Activated CD8-positive, alpha-beta memory T cell treated with anti-CD3 and anti-CD28 coated beads, Interleukin-2, amount 10 ng/mL, durations not matched to agents 7 days and 5 days (primary cell): Measurements from ENCODE around the gene WWC1. TPM values are rescaled to one million over a fixed set of nuclear protein-coding genes. Genes with fewer than 3 reads are reported as not detected.
"Not testable (repeated sequence)": the region's sequence is repeated elsewhere in the genome, so short reads cannot be mapped to it uniquely, and the experiment has no call there.

ENCODE experiments used
- ATAC-seq: fragments of 150-1000 bp; cut with Tn5 transposase; one replicate; pipeline ENCODE4 v1.10.0; 2021; ENCODE audit warnings: moderate library complexity
- CTCF ChIA-PET: fragments of 350-600 bp; sonication (Branson Sonifier 250); formaldehyde crosslinking; loops from one replicate; lab custom pipeline; 2021; ENCODE audit warnings: antibody characterized with exemption; lab: Charles Lee
- DNase-seq: peaks from one replicate; pipeline ENCODE4 v3.0.0-alpha.2; 2020
- H3K27ac Mint-ChIP-seq: one replicate; pipeline ENCODE4 v1.8.0; 2021; ENCODE audit warnings: mild to moderate bottlenecking, mixed read lengths
- H3K27me3 Mint-ChIP-seq: one replicate; pipeline ENCODE4 v1.8.0; 2021; ENCODE audit warnings: mixed read lengths
- H3K36me3 Mint-ChIP-seq: one replicate; pipeline ENCODE4 v1.8.0; 2021; ENCODE audit warnings: mild to moderate bottlenecking, mixed read lengths
- H3K4me1 Mint-ChIP-seq: one replicate; pipeline ENCODE4 v1.8.0; 2021; ENCODE audit warnings: mixed read lengths
- H3K4me3 Mint-ChIP-seq: one replicate; pipeline ENCODE4 v1.8.0; 2021; ENCODE audit warnings: mild to moderate bottlenecking, moderate library complexity, mixed read lengths
- H3K9me3 Mint-ChIP-seq: one replicate; pipeline ENCODE4 v1.8.0; 2022; ENCODE audit warnings: low read depth, mixed read lengths
- total RNA-seq, 2 experiments: library from RNA; stranded (reverse); gene quantifications; one replicate each; pipeline ENCODE4 v1.2.3, GENCODE V29; 2021

The WWC1 gene
- total RNA-seq, 2 experiments from 2014 or later = 0.30 TPM; not detected in 1

DNA sequence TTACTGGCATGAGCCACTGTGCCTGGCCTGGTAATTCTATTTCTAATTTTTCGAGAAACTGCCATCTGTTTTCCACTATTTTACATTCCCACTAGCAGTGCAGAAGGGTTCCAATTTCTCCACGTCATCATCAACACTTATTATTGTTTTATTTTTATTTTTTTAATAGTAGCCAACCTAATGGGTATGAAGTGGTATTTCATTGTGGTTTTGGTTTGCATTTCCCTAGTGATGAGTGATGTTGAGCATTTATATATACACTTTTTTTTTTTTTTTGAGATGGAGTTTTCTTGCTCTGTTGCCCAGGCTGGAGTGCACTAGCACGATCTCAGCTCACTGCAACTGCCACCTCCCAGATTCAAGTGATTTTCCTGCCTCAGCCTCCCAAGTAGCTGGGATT lies 28.3 kb downstream of the WWC1 start:
- no peak for DNase-seq
- no peak for ATAC-seq
- H3K36me3 Mint-ChIP-seq = no peaks in the 10 kb centered on the region
- no peaks in the 10 kb centered on the region for H3K4me1 Mint-ChIP-seq
- H3K9me3 Mint-ChIP-seq = no peaks in the 10 kb centered on the region
- peaks cover 3% of the 10 kb centered on the region for H3K27me3 Mint-ChIP-seq
- CTCF ChIA-PET = no interaction called here
- no peak overlapping the region for H3K27ac Mint-ChIP-seq
- no peak overlapping the region for H3K4me3 Mint-ChIP-seq

DNA sequence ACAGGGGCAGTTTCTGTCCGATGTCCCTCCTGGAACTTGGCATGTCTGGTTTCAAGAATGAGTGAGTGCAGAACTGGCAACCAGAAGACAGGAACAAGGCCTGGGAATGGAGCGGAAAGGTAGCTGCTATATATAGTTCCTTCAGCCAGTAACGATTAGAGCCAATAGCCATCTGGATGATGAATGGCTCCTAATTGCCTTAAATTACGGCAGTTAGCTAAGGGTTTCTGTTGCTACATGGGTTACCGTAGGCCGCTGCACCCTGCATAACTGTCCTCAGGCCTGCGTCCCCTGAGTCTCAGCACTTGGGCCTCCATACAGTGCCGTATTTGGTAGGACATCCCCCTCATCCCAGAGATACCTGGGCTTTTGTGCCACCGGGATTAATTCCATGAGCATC lies 29.4 kb downstream of the WWC1 start:
- no peaks in the 10 kb centered on the region for H3K4me1 Mint-ChIP-seq
- no peak overlapping the region for H3K27ac Mint-ChIP-seq

GRCh38 chr5:168324859-168325630 lies 33.6 kb downstream of the WWC1 start:
- no peaks in the 10 kb centered on the region for H3K9me3 Mint-ChIP-seq
- H3K4me1 Mint-ChIP-seq = no peaks in the 10 kb centered on the region
- CTCF ChIA-PET = no interaction called here
- no peaks in the 10 kb centered on the region for H3K36me3 Mint-ChIP-seq
- no peak overlapping the region for H3K27ac Mint-ChIP-seq
- no peak for ATAC-seq
- DNase-seq = no peak
- peaks cover 21% of the 10 kb centered on the region for H3K27me3 Mint-ChIP-seq
- no peak overlapping the region for H3K4me3 Mint-ChIP-seq

More for the DNA sequence above, 29.4 kb downstream of the WWC1 start:
- H3K9me3 Mint-ChIP-seq = no peaks in the 10 kb centered on the region
- DNase-seq = no peak
- H3K27me3 Mint-ChIP-seq = peaks cover 3% of the 10 kb centered on the region
- H3K4me3 Mint-ChIP-seq = no peak overlapping the region
- no peaks in the 10 kb centered on the region for H3K36me3 Mint-ChIP-seq
- no peak for ATAC-seq
- CTCF ChIA-PET = no interaction called here

- Mint-ChIP-seq H3K36me3 (no peaks in the 10 kb centered on the region), H3K27me3 (peaks cover 21% of the 10 kb centered on the region), H3K4me1 (no peaks in the 10 kb centered on the region), H3K9me3 (no peaks in the 10 kb centered on the region), H3K27ac (no peak overlapping the region), H3K4me3 (no peak overlapping the region)
- no peak for DNase-seq
- CTCF ChIA-PET = no interaction called here
- no peak for ATAC-seq
Observed at GRCh38 chr5:168327019-168327421, 35.6 kb downstream of the WWC1 start.

- CTCF ChIA-PET = no interaction called here
- H3K9me3 Mint-ChIP-seq = no peaks in the 10 kb centered on the region
- no peak overlapping the region for H3K27ac Mint-ChIP-seq
- ATAC-seq (no peak), DNase-seq (no peak)
- H3K4me3 Mint-ChIP-seq = no peak overlapping the region
- H3K27me3 Mint-ChIP-seq = peaks cover 23% of the 10 kb centered on the region
- no peaks in the 10 kb centered on the region for H3K36me3 Mint-ChIP-seq
- no peaks in the 10 kb centered on the region for H3K4me1 Mint-ChIP-seq
Observed at GRCh38 chr5:168327451-168327850, 36.0 kb downstream of the WWC1 start.

DNA sequence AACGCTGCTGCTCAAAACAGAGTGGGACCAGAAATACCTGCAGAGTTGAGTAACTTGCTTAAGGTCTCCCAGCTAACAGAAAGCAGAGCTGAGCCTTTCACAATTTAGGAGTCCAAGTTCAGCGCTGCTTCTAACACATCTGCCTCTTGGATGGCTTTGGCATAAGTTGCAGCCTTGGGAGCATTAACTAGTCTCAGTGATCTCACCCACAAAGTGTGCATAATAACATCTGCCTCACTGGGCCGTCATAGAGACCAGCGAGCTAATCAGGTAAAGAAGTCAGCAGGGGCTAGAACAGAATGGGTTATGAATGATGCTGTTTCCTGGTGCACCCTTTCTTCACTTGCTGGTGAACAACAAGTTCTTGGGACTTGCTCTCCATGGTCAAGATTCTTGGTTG lies 36.5 kb downstream of the WWC1 start:
- CTCF ChIA-PET = no interaction called here
- no peak for DNase-seq
- no peaks in the 10 kb centered on the region for H3K4me1 Mint-ChIP-seq
- H3K27me3 Mint-ChIP-seq = peaks cover 23% of the 10 kb centered on the region
- H3K4me3 Mint-ChIP-seq = no peak overlapping the region
- no peaks in the 10 kb centered on the region for H3K9me3 Mint-ChIP-seq
- no peak for ATAC-seq
- no peak overlapping the region for H3K27ac Mint-ChIP-seq
- H3K36me3 Mint-ChIP-seq = no peaks in the 10 kb centered on the region

- ATAC-seq (no peak), DNase-seq (no peak)
- CTCF ChIA-PET = no interaction called here
- Mint-ChIP-seq H3K4me3 (no peak overlapping the region), H3K27me3 (peaks cover 20% of the 10 kb centered on the region), H3K4me1 (no peaks in the 10 kb centered on the region), H3K36me3 (no peaks in the 10 kb centered on the region), H3K27ac (no peak overlapping the region), H3K9me3 (no peaks in the 10 kb centered on the region)
Observed at GRCh38 chr5:168328814-168329213, 37.4 kb downstream of the WWC1 start.

DNA sequence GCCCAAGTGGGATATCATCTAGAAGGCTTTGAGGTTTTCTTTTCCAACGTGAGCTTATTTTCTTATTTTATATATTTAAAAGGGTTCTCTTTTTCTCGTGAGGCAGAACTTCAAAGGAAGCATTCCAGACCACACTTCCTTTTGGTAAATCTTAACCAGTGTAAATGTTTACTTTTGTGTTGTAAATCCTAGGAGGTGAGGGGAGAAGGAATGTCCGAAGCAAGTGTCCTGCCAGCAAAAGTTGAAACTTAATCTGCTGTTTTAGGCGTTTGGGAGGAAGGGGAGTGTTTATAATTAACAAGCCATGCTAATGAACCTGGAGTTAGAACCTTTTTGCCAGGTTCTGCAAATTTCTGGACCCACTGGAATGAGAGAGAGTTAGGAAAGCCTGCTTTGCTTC lies 37.9 kb downstream of the WWC1 start:
- CTCF ChIA-PET = no interaction called here
- no peak for DNase-seq
- H3K27ac Mint-ChIP-seq = no peak overlapping the region
- H3K27me3 Mint-ChIP-seq = peaks cover 20% of the 10 kb centered on the region
- ATAC-seq = no peak
- no peaks in the 10 kb centered on the region for H3K36me3 Mint-ChIP-seq
- no peaks in the 10 kb centered on the region for H3K9me3 Mint-ChIP-seq
- H3K4me3 Mint-ChIP-seq = no peak overlapping the region
- H3K4me1 Mint-ChIP-seq = no peaks in the 10 kb centered on the region

DNA sequence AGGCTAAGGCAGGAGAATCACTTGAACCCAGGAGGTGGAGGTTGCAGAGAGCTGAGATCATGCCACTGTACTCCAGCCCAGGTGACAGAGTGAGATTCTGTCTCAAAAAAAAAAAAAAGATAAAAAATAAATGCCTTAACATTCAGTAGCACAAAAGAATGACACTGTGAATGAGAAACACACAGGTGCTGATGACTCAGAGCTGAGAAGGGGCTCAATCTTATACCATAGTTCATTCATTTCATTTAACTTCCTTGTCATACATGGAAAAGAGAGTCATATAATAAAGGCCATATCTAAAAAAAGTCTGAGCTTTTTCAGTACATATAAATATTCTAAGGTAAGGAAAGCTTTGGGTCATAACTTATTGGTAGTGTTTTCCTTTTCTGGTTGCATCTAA lies 40.6 kb downstream of the WWC1 start:
- Mint-ChIP-seq H3K27ac (no peak overlapping the region), H3K4me3 (no peak overlapping the region), H3K4me1 (no peaks in the 10 kb centered on the region), H3K9me3 (no peaks in the 10 kb centered on the region), H3K27me3 (peaks cover 18% of the 10 kb centered on the region), H3K36me3 (no peaks in the 10 kb centered on the region)
- CTCF ChIA-PET = no interaction called here
- ATAC-seq (no peak), DNase-seq (no peak)

GRCh38 chr5:168334280-168334679 lies 42.8 kb downstream of the WWC1 start:
- H3K27ac Mint-ChIP-seq = no peak overlapping the region
- H3K9me3 Mint-ChIP-seq = no peaks in the 10 kb centered on the region
- DNase-seq (no peak), ATAC-seq (no peak)
- CTCF ChIA-PET = no interaction called here
- peaks cover 6% of the 10 kb centered on the region for H3K27me3 Mint-ChIP-seq
- no peaks in the 10 kb centered on the region for H3K36me3 Mint-ChIP-seq
- no peaks in the 10 kb centered on the region for H3K4me1 Mint-ChIP-seq
- H3K4me3 Mint-ChIP-seq = no peak overlapping the region

- DNase-seq (no peak), ATAC-seq (no peak)
- no peaks in the 10 kb centered on the region for H3K36me3 Mint-ChIP-seq
- CTCF ChIA-PET = no interaction called here
- H3K27ac Mint-ChIP-seq = no peak overlapping the region
- no peak overlapping the region for H3K4me3 Mint-ChIP-seq
- H3K4me1 Mint-ChIP-seq = no peaks in the 10 kb centered on the region
- no peaks in the 10 kb centered on the region for H3K9me3 Mint-ChIP-seq
- peaks cover 2% of the 10 kb centered on the region for H3K27me3 Mint-ChIP-seq
Observed at GRCh38 chr5:168334695-168335094, 43.2 kb downstream of the WWC1 start.

DNA sequence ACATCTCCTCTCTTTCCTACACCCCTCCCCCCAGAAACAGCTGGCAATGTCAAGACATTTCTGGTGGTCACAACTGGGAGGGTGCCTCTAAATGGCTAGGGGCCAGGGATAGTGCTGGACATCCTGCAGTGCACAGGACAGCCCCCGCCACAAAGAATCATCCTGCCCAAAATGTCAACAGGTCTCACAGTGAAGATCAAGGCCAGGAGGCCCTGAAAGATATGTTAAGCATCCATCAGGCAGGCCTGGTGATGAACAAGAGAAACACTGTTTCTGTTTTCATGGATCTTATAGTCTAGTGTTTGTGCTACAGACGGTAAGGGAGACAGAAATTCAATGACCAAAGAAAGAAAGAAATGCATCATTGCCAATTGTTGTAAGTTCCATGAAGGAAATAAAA lies 45.9 kb downstream of the WWC1 start:
- Mint-ChIP-seq H3K4me1 (no peaks in the 10 kb centered on the region), H3K36me3 (no peaks in the 10 kb centered on the region), H3K9me3 (no peaks in the 10 kb centered on the region), H3K27me3 (peaks cover under 1% of the 10 kb centered on the region), H3K27ac (no peak overlapping the region), H3K4me3 (no peak overlapping the region)
- CTCF ChIA-PET = no interaction called here
- ATAC-seq = no peak
- no peak for DNase-seq

- DNase-seq (no peak), ATAC-seq (no peak)
- Mint-ChIP-seq H3K4me1 (no peaks in the 10 kb centered on the region), H3K9me3 (no peaks in the 10 kb centered on the region), H3K4me3 (no peak overlapping the region), H3K27me3 (no peaks in the 10 kb centered on the region), H3K36me3 (no peaks in the 10 kb centered on the region), H3K27ac (no peak overlapping the region)
- CTCF ChIA-PET = no interaction called here
Observed at GRCh38 chr5:168339109-168339771, 47.8 kb downstream of the WWC1 start.

DNA sequence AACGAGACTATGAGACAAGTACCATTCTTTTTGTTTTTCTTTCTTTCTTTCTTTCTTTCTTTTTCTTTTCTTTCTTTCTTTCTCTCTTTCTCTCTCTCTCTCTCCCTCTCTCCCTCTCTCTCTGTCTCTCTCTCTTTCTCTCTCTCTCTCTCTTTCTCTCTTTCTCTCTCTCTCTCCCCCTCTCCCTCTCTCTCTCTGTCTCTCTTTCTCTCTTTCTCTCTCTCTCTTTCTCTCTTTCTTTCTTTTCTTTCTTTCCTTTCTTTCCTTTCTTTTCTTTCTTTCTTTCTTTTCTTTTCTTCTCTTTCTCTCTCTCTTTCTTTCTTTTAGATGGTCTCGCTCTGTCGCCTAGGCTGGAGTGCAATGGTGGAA lies 48.3 kb downstream of the WWC1 start:
- H3K27ac Mint-ChIP-seq, ATAC-seq, H3K4me1 Mint-ChIP-seq, CTCF ChIA-PET, H3K27me3 Mint-ChIP-seq, DNase-seq, H3K4me3 Mint-ChIP-seq, H3K36me3 Mint-ChIP-seq, H3K9me3 Mint-ChIP-seq: not testable (repeated sequence)
